NT2/D1 (cell line): Measurements from ENCODE around the gene CD34.
A peak's percentile ranks its signal among the peaks of the same experiment; 100 is the strongest.

Experiments used
- DNase-seq: peaks from one replicate; pipeline ENCODE4 v3.0.0-alpha.2; 2011; ENCODE audit warnings: low read depth, low spot score
- H3K27me3 ChIP-seq: 2 replicates; pipeline ENCODE4 v1.6.0; 2011; ENCODE audit warnings: mild to moderate bottlenecking; ENCODE audit not compliant: insufficient read length, insufficient read depth
- H3K36me3 ChIP-seq: 2 replicates; pipeline ENCODE4 v1.6.1; 2011; ENCODE audit warnings: mild to moderate bottlenecking, low read length, mixed read lengths; ENCODE audit not compliant: insufficient read depth, insufficient read length
- H3K4me1 ChIP-seq: 2 replicates; pipeline ENCODE4 v1.5.1; 2011; ENCODE audit not compliant: insufficient read depth, insufficient read length
- H3K4me3 ChIP-seq: 2 replicates; pipeline ENCODE4 v1.5.1; 2011; ENCODE audit warnings: low read depth; ENCODE audit not compliant: insufficient read length
- H3K9ac ChIP-seq: 2 replicates; pipeline ENCODE4 v1.6.0; 2011; ENCODE audit warnings: low read depth; ENCODE audit not compliant: insufficient read length
- H3K9me3 ChIP-seq: 2 replicates; pipeline ENCODE4 v1.5.1; 2011; ENCODE audit warnings: mild to moderate bottlenecking, low read length; ENCODE audit not compliant: insufficient read depth
- SUZ12 ChIP-seq: IDR thresholded peaks from 2 replicates; pipeline ENCODE4 v1.6.1; 2011; ENCODE audit not compliant: insufficient read length, insufficient read depth; ENCODE audit errors: extremely low read depth
- YY1 ChIP-seq: IDR thresholded peaks from 2 replicates; pipeline ENCODE4 v1.6.1; 2011; ENCODE audit not compliant: insufficient read length, insufficient read depth
- ZNF274 ChIP-seq: IDR thresholded peaks from 2 replicates; pipeline ENCODE4 v1.6.1; 2011; ENCODE audit warnings: mild to moderate bottlenecking, low read depth, low read length

Gene CD34

GRCh38 chr1:207919523-207920170, 8.7 kb upstream of the CD34 start:
- TF ChIP-seq ZNF274 (no peak), YY1 (no peak), SUZ12 (no peak)
- Histone ChIP-seq H3K9me3 (no peaks in the 10 kb centered on the region), H3K4me3 (no peak overlapping the region), H3K4me1 (no peaks in the 10 kb centered on the region), H3K9ac (no peak overlapping the region), H3K36me3 (no peaks in the 10 kb centered on the region), H3K27me3 (peaks cover 5% of the 10 kb centered on the region)
- no peak for DNase-seq

- H3K9ac ChIP-seq = no peak overlapping the region
- no peaks in the 10 kb centered on the region for H3K9me3 ChIP-seq
- H3K27me3 ChIP-seq = peaks cover 8% of the 10 kb centered on the region
- DNase-seq = no peak
- TF ChIP-seq YY1 (no peak), SUZ12 (no peak), ZNF274 (no peak)
- no peaks in the 10 kb centered on the region for H3K36me3 ChIP-seq
- H3K4me3 ChIP-seq = no peak overlapping the region
- no peaks in the 10 kb centered on the region for H3K4me1 ChIP-seq
These were observed 7.7 kb upstream of the CD34 start for GRCh38 chr1:207918581-207918980.

GRCh38 chr1:207918011-207918410, 7.1 kb upstream of the CD34 start:
- Histone ChIP-seq H3K9me3 (no peaks in the 10 kb centered on the region), H3K36me3 (no peaks in the 10 kb centered on the region), H3K9ac (no peak overlapping the region), H3K4me3 (no peak overlapping the region), H3K27me3 (peaks cover 12% of the 10 kb centered on the region), H3K4me1 (no peaks in the 10 kb centered on the region)
- DNase-seq = peak; percentile 35
- TF ChIP-seq ZNF274 (no peak), YY1 (no peak), SUZ12 (no peak)

GRCh38 chr1:207917080-207917479, 6.2 kb upstream of the CD34 start:
- Histone ChIP-seq H3K9me3 (no peaks in the 10 kb centered on the region), H3K9ac (no peak overlapping the region), H3K4me1 (no peaks in the 10 kb centered on the region), H3K27me3 (peaks cover 18% of the 10 kb centered on the region), H3K4me3 (no peak overlapping the region), H3K36me3 (no peaks in the 10 kb centered on the region)
- TF ChIP-seq ZNF274 (no peak), YY1 (no peak), SUZ12 (no peak)
- no peak for DNase-seq

- no peak for DNase-seq
- no peak overlapping the region for H3K9ac ChIP-seq
- TF ChIP-seq SUZ12 (no peak), ZNF274 (no peak), YY1 (no peak)
- no peak overlapping the region for H3K4me3 ChIP-seq
- H3K27me3 ChIP-seq = peaks cover 44% of the 10 kb centered on the region
- peaks cover 3% of the 10 kb centered on the region for H3K4me1 ChIP-seq
- H3K36me3 ChIP-seq = no peaks in the 10 kb centered on the region
- no peaks in the 10 kb centered on the region for H3K9me3 ChIP-seq
These were observed 3.0 kb upstream of the CD34 start for GRCh38 chr1:207913951-207914350.

GRCh38 chr1:207911856-207912760, 1.2 kb upstream of the CD34 start:
- peaks cover 44% of the 10 kb centered on the region for H3K27me3 ChIP-seq
- peaks cover 3% of the 10 kb centered on the region for H3K4me1 ChIP-seq
- H3K4me3 ChIP-seq = no peak overlapping the region
- H3K9me3 ChIP-seq = no peaks in the 10 kb centered on the region
- no peak for DNase-seq
- H3K36me3 ChIP-seq = no peaks in the 10 kb centered on the region
- TF ChIP-seq ZNF274 (no peak), YY1 (no peak), SUZ12 (no peak)
- no peak overlapping the region for H3K9ac ChIP-seq

- TF ChIP-seq YY1 (no peak), ZNF274 (no peak), SUZ12 (no peak)
- Histone ChIP-seq H3K27me3 (peaks cover 44% of the 10 kb centered on the region), H3K9ac (no peak overlapping the region), H3K4me3 (no peak overlapping the region), H3K36me3 (no peaks in the 10 kb centered on the region), H3K4me1 (peaks cover 3% of the 10 kb centered on the region), H3K9me3 (no peaks in the 10 kb centered on the region)
- no peak for DNase-seq
These were observed 1.2 kb downstream of the CD34 start for GRCh38 chr1:207909687-207910086.
